Measurements from ENCODE around the gene TCERG1.

Gene TCERG1

DNA sequence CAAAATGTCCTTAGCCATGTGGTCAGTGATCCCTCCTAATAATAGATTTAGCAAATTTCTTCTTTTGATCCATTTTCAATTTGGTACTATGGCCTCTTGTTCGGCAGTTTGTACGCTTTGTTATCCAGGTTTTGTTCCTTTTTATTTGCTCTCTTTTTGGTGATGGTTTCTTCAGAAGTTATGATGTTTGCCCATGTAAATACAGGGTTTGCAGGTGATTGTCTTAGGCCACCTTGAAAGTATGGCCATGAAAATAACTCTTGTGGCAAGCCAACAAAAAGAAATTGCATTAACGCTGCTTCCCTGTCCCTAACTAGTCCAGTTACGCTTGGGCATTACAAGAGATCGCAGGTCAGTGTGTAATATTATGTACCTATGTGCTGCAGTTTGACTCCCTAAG is 60.3 kb downstream of the TCERG1 start:
- H3K27ac ChIP-seq, result no peak overlapping the region
- H3K4me1 ChIP-seq (ENCODE audit: control insufficient read depth in 1 of 2, insufficient read depth in 1 of 2, low read depth in 1 of 2, low read length in 1 of 2), result no peaks in the 10 kb centered on the region
- H3K4me3 ChIP-seq (ENCODE audit: low read depth in 1 of 2, low read length in 1 of 2), result no peak overlapping the region
- H3K9me3 ChIP-seq, result no peaks in the 10 kb centered on the region
- H3K36me3 ChIP-seq, result peaks cover 80% of the 10 kb centered on the region
- H3K27me3 ChIP-seq, result no peaks in the 10 kb centered on the region
- TF ChIP-seq, protein P1, sequence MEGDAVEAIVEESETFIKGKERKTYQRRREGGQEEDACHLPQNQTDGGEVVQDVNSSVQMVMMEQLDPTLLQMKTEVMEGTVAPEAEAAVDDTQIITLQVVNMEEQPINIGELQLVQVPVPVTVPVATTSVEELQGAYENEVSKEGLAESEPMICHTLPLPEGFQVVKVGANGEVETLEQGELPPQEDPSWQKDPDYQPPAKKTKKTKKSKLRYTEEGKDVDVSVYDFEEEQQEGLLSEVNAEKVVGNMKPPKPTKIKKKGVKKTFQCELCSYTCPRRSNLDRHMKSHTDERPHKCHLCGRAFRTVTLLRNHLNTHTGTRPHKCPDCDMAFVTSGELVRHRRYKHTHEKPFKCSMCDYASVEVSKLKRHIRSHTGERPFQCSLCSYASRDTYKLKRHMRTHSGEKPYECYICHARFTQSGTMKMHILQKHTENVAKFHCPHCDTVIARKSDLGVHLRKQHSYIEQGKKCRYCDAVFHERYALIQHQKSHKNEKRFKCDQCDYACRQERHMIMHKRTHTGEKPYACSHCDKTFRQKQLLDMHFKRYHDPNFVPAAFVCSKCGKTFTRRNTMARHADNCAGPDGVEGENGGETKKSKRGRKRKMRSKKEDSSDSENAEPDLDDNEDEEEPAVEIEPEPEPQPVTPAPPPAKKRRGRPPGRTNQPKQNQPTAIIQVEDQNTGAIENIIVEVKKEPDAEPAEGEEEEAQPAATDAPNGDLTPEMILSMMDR (IDR thresholded peaks at IDR 0.05), result no peak

DNA sequence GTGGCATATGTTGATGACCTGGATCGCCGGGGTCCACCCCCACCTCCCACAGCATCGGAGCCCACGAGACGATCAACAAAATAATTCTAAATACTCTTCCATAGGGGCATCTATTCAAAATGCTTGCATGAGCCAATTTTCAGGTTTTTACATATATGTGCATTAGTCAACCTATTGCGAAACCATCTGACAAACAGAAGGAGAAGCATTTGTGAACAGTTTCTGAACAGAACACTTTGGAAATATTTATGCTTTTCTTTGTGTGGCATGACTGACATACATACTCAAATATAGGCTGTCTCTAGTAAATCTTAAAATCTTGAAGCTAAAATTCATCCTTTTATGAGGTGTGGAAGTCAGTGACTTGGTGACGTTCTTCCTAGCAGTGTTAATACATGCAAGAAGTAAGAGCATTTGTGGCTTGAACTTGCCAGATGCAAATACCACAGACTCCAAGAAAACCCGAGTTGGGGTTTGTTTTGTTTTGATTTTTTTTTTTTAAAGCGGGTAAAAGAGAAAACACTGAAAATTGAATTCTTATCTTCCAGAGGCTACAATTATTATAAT is 63.5 kb downstream of the TCERG1 start:
- H3K27ac ChIP-seq, result no peak overlapping the region
- H3K4me3 ChIP-seq (ENCODE audit: low read depth in 1 of 2, low read length in 1 of 2), result no peak overlapping the region
- TF ChIP-seq, protein P1 (IDR thresholded peaks at IDR 0.05), result no peak
- H3K36me3 ChIP-seq, result peaks cover 61% of the 10 kb centered on the region
- no peaks in the 10 kb centered on the region for H3K9me3 ChIP-seq
- no peaks in the 10 kb centered on the region for H3K4me1 ChIP-seq (ENCODE audit: control insufficient read depth in 1 of 2, insufficient read depth in 1 of 2, low read depth in 1 of 2, low read length in 1 of 2)
- no peaks in the 10 kb centered on the region for H3K27me3 ChIP-seq

DNA sequence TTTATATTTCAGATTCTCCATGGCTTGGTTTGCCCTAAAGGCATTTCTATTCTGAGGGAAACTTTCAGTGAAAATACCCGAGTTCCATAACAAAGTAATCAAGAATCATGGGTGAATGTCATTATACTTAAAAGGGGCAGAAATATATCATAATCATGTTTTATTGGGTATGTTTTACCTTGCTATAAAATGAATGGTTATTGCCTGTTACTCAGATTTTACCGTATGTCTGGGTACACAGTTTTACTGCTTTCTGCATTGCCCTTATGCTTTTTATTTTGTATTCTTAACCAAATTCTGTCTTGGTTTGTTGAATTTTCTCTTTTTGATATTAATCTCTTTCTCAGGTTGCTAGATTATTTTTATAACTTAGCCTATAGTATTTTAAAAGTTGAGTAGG is 66.3 kb downstream of the TCERG1 start:
- Histone ChIP-seq H3K4me3 (ENCODE audit: low read depth in 1 of 2, low read length in 1 of 2) (no peak overlapping the region), H3K9me3 (no peaks in the 10 kb centered on the region), H3K36me3 (peaks cover 33% of the 10 kb centered on the region), H3K27ac (no peak overlapping the region), H3K27me3 (no peaks in the 10 kb centered on the region), H3K4me1 (ENCODE audit: control insufficient read depth in 1 of 2, insufficient read depth in 1 of 2, low read depth in 1 of 2, low read length in 1 of 2) (no peaks in the 10 kb centered on the region)
- TF ChIP-seq, protein P1 (IDR thresholded peaks at IDR 0.05), result no peak

DNA sequence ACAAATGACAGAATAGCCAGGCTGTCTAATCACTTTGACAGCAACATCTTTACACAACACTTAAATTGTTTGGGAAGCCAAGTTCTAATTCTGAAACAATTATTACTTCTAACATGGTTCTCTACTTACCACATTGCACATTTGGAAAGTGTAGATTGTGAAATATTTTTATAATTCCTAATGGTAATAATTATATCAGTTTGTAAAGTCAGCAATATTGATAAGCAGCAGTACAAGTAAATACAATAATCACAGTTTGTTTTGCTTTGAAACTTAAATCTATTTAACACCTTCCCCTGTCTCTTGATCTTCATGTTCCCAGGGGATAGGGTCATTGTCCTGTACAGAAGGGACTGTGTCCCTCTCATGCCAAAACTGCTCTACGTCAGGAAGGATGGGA is 67.4 kb downstream of the TCERG1 start:
- no peaks in the 10 kb centered on the region for H3K9me3 ChIP-seq
- TF ChIP-seq, protein P1 (IDR thresholded peaks at IDR 0.05), result no peak
- peaks cover 23% of the 10 kb centered on the region for H3K36me3 ChIP-seq
- H3K27ac ChIP-seq, result no peak overlapping the region
- H3K4me3 ChIP-seq (ENCODE audit: low read depth in 1 of 2, low read length in 1 of 2), result no peak overlapping the region
- H3K27me3 ChIP-seq, result no peaks in the 10 kb centered on the region
- H3K4me1 ChIP-seq (ENCODE audit: control insufficient read depth in 1 of 2, insufficient read depth in 1 of 2, low read depth in 1 of 2, low read length in 1 of 2), result no peaks in the 10 kb centered on the region

DNA sequence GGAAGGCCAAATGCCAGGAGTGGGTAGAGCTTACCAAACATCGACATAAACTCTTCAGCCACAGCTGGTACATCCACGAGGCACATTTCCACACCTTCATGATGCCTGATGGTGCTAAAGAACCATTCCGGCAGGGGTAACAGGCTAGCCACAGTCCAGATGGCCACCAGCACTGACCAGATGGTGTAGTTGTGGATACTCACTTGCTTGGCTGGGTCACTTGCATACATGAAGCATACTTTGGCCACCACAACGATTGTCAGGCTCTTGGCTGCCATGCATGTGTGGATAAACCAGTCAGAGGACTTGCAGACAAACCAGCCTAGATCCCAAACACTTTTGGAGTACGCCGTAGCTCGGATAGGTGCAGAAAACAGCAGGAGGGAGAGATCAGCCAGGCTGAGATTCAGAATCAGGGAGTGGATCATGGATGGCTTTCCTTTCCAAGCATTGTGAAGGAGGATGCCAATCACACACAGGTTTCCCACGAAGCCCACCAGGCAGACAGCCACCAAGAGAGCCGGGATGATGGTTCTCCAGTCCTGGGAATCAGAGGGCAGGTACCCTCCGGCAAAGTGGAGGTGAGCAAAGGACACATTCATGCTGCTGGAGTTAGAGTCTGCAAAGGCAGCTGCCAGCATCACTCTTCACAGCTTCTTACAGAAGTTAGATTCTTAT is 68.5 kb downstream of the TCERG1 start:
- peaks cover 13% of the 10 kb centered on the region for H3K36me3 ChIP-seq
- H3K27ac ChIP-seq, result no peak overlapping the region
- no peaks in the 10 kb centered on the region for H3K27me3 ChIP-seq
- TF ChIP-seq, protein P1 (IDR thresholded peaks at IDR 0.05), result no peak
- no peaks in the 10 kb centered on the region for H3K4me1 ChIP-seq (ENCODE audit: control insufficient read depth in 1 of 2, insufficient read depth in 1 of 2, low read depth in 1 of 2, low read length in 1 of 2)
- H3K4me3 ChIP-seq (ENCODE audit: low read depth in 1 of 2, low read length in 1 of 2), result no peak overlapping the region
- no peaks in the 10 kb centered on the region for H3K9me3 ChIP-seq
